GM18867 (cell line): Measurements from ENCODE around the gene E4F1.

ENCODE experiments used
- ATAC-seq: cut with Tn5 transposase; IDR thresholded peaks from one replicate; pipeline ENCODE4 v1.9.1; 2021; ENCODE audit warnings: mild to moderate bottlenecking, moderate library complexity; ENCODE audit not compliant: unreplicated experiment

The E4F1 gene

GRCh38 chr16:2271848-2272461, 48.6 kb downstream of the E4F1 start:
- ATAC-seq: no peak

GRCh38 chr16:2273484-2273883, 50.1 kb downstream of the E4F1 start:
- ATAC-seq: no peak

GRCh38 chr16:2273931-2274330, 50.5 kb downstream of the E4F1 start:
- ATAC-seq: no peak

DNA sequence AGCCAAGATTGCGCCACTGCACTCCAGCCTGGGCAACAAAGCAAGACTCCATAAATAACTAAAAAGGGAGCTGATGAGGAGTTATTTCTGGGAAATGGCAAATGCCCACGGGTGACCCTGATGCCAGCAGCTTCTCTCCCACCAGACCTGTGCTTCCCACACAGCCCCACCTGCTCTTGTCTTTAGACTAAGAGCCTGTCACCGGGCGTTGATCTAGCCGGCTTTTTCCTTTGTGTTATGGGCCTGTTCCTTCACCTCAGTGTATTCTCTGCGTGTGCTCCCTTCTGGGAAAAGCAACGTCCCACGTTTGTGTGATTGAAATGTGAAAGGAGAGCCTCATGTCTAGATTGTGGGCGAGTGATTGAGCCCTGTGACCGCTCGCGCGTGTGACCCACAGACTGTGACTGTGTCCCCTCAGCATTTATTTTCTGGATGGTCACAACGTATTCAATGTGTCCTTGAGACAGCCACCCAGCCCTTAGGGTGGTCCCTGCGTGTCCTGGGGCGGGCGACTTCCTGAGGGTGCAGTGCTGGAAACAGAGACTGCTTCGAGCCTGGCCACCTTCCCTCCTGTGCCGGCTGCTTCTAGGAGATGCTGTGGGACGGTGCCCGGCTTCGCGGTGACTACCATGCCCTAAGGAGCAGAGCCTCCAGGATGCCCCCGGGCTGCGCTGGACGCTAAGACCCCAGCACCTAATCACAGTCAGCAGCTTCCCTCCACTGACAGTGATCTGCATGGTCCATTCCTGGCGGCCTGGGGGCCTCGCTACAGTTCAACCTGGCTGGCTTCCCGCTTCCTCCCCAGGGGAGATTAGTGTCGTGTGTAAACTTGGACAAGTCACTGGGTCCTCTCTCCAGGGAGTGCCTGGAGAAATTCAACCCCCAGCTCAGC, 52.3 kb downstream of the E4F1 start:
- no peak for ATAC-seq

DNA sequence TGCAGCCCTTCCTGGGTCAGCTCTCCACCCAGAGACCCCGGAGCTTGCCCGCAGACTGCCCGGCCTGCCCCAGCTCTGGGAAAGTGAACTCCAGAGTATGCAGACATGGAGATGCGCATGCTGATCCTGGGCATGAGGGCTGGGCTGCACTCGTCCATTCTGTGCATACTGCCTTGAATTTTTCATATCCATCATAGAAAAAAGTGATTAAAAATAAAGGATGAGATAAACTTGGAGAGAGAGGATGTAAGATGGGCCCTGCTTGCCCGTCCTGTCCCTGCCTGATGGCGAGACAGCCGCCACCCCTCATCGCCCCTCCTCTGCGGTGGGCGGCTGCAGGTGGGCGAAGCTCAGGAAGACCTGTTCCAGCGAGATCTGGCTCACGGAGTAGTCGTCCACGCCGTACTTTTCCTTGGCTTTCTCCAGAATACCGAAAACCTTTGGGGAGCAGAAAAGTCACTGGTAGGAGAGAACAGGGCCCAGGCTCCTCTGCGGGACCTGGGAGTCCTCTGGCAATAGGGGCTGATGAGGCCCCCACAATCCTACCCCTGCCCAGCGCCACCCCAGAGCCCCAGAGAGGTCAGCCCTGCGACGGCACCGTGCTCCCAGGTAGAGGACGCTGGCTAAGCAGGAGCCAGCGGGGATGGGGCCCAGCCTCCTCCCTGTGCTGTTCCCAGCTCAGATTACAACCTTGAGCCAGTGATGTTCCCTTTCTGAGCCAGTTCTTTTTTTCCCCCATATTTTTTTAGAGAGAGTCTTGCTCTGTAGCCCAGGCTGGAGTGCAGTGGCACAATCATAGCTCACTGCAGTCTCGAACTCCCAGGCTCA, 53.2 kb downstream of the E4F1 start:
- ATAC-seq: no peak

GRCh38 chr16:2277466-2278271, 54.3 kb downstream of the E4F1 start:
- ATAC-seq: no peak

DNA sequence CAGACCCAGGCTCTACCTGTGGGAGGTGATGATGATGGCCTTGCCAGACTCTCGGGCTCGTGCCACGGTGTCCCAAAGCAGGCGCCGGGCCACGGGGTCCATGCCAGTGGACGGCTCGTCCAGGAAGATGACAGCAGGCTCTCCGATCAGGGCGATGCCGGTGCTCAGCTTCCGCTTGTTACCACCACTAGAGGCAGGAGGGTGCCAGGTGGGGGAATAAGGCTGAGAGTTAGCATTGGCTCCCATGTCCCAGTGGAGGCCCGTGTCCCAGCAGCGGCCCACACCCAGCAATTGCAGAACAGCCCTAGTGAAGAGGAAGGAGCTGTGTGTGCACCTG, 54.8 kb downstream of the E4F1 start:
- no peak for ATAC-seq

GRCh38 chr16:2278956-2279800, 55.8 kb downstream of the E4F1 start:
- ATAC-seq: no peak

DNA sequence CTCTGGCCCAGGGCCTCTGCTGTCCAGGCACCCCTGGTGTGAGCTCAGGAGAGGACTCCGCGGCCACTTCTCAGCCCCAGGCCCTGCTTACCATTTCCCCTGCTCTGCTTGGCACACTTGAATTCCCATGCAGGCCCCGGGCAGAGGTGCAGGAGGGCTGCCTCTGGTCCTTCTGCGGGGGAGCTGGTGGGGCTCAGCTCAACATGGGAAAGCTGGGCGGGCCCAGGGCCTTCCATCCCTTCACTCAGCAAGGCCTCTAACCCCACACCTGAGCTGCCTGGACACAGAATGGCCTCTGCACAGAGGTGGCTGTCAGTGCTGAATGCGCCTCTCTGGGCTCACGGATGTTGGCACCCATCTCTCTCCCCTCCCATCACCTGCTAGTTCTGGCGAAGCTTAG, 57.1 kb downstream of the E4F1 start:
- ATAC-seq: no peak

DNA sequence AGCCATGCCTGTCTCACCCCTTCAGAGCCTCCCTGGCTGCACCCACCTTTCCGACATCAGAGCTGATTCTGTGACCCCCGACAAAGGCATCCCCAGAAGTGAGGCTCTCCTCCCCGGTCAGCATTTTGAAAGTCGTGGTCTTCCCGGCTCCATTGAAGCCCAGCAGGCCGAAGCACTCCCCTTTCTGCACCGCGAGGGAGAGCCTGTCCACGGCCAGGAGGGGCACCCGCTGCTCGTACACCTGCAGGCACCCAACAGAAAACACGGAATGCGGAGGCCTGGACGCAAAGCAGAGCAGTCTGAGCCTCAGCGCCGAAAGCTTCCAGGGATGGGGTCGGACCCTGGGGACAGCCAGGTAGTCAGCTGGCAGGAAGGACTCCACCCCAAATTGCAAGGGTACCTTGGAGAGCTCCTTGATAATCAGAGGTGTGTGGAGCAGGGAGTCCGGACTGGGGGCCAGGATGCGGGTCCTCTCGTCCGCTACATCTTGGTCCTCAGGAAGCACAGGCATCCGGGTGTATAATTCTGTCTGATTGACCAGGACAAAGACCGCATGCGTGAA, 57.7 kb downstream of the E4F1 start:
- ATAC-seq: no peak

DNA sequence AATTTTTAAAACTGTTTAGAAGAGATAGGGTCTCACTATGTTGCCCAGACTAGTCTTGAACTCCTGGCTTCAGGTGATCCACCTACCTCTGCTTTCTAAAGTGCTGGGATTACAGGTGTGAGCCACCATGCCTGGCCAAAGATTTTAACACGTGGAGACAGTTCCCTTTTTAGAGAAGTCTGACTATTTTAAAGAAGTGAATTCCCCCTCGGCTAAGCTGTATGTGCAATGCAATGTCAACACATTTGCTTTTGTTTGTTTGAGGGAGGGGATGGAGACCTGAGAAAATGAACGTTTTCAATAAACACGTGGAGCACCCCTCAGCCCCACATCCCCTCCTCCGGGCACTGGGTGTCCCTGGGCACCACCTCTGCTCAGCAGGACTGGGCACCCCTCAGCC, 58.9 kb downstream of the E4F1 start:
- ATAC-seq: no peak

GRCh38 chr16:2282866-2283555, 59.6 kb downstream of the E4F1 start:
- no peak for ATAC-seq

GRCh38 chr16:2284001-2284770, 60.8 kb downstream of the E4F1 start:
- no peak for ATAC-seq

GRCh38 chr16:2284797-2285576, 61.6 kb downstream of the E4F1 start:
- ATAC-seq: no peak
